Hepatocyte (in vitro differentiated cells): ENCODE results near the gene GLYATL1B.

Experiments used
- EZH2 ChIP-seq: fragments of 200-600 bp; sonication (generic); IDR thresholded peaks from 2 replicates; pipeline ENCODE4 v1.6.1; 2016; ENCODE audit warnings: antibody characterized with exemption, mild to moderate bottlenecking, borderline replicate concordance
- TF ChIP-seq, protein P1 (sequence below): fragments of 200-600 bp; sonication (generic); IDR thresholded peaks from 2 replicates; pipeline ENCODE4 v1.5.1; 2016; ENCODE audit warnings: antibody characterized with exemption, mild to moderate bottlenecking; ENCODE audit not compliant: poor library complexity

DNA sequence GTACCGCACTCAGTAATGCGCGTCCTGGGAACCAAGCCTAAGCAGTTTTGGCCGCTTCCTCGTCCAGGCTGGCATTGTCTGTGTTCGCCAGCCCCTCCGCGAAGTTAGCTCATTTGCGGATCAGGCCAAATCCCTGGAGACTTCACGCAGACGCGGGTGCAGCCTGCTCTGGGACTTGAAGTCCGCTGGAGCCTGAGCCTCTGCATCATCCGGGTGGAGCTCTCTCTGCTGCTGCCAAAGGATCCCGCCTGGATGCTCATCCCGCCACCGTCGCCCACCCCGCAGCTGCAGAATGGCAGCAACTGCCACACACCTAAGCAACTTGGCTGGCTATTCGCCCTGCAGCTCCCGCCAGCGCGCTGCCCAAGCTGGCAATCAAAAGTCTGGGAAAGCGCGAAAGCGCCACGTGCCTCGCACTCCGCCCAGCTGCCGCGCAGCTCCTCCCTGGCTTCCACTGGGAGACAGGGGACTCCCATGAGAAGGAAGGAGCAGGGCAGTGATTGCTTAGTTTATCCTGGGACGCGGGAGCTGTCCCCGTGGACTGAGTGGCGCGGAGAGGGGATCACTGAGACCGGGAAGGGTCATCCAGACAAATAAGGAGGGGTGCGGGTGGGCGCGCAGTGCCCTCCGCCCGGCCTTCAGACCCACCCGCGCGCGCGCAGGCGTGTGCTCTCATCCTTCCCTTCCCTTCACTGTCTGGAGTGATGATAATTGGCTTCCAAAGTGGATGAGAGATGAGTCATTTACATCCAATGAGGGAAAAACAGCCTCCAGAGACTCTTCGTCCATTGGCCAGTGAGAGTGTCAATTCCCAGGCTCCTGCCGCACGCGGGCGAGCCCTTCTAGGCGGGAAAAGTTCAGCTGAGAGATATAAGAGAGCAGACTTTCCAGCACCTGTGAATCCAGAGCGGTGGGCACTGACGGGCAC is 23.2 kb upstream of the GLYATL1B start:
- TF ChIP-seq, protein P1, sequence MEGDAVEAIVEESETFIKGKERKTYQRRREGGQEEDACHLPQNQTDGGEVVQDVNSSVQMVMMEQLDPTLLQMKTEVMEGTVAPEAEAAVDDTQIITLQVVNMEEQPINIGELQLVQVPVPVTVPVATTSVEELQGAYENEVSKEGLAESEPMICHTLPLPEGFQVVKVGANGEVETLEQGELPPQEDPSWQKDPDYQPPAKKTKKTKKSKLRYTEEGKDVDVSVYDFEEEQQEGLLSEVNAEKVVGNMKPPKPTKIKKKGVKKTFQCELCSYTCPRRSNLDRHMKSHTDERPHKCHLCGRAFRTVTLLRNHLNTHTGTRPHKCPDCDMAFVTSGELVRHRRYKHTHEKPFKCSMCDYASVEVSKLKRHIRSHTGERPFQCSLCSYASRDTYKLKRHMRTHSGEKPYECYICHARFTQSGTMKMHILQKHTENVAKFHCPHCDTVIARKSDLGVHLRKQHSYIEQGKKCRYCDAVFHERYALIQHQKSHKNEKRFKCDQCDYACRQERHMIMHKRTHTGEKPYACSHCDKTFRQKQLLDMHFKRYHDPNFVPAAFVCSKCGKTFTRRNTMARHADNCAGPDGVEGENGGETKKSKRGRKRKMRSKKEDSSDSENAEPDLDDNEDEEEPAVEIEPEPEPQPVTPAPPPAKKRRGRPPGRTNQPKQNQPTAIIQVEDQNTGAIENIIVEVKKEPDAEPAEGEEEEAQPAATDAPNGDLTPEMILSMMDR, result no peak
- TF ChIP-seq EZH2, result no peak
